ENCODE data around the gene ABHD4. TPM values are rescaled to one million over a fixed set of nuclear protein-coding genes. Genes with fewer than 3 reads are reported as not detected.

The ABHD4 gene
- total and polyA plus RNA-seq, 2 donors (not counting 1 experiment from before 2014, with no cell fraction given): 10.5 to 22.7 TPM

GRCh38 chr14:22607291-22607690, 9.2 kb downstream of the ABHD4 start:
- Histone ChIP-seq H3K4me3 (ENCODE audit: control extremely low read depth in 1 of 5, extremely low read depth in 1 of 5, insufficient read depth in 1 of 5, low read depth in 2 of 5, low read length in 4 of 5) (no peak overlapping the region), H2AFZ (ENCODE audit: insufficient read depth, low read depth, low read length, poor library complexity, severe bottlenecking) (no peak overlapping the region), H3K4me1 (ENCODE audit: control insufficient read depth in 2 of 2, insufficient read depth in 2 of 2, low read length in 2 of 2) (no peaks in the 10 kb centered on the region), H3K27me3 (replicated peaks in 1 of 4; ENCODE audit: control extremely low read depth in 1 of 4, control insufficient read depth in 3 of 4, insufficient read depth in 4 of 4, low read length in 3 of 4) (no peaks in the 10 kb centered on the region), H3K79me2 (ENCODE audit: control insufficient read depth, insufficient read depth, low read length) (no peaks in the 10 kb centered on the region), H3K27ac (ENCODE audit: low read length in 2 of 2) (no peak overlapping the region), H3K9me3 (ENCODE audit: control extremely low read depth in 1 of 3, control insufficient read depth in 2 of 3, insufficient read depth in 1 of 3, low read length in 2 of 3) (no peaks in the 10 kb centered on the region), H3K36me3 (replicated peaks in 1 of 2; ENCODE audit: control extremely low read depth in 1 of 2, control insufficient read depth in 1 of 2, extremely low read depth in 1 of 2, insufficient read depth in 2 of 2, low read length in 1 of 2) (peaks cover 0 to 75% of the 10 kb centered on the region in 2 experiments), H3K4me2 (replicated peaks; ENCODE audit: low read depth, low read length, poor library complexity, severe bottlenecking) (no peak overlapping the region), H3K9ac (ENCODE audit: low read length) (no peak overlapping the region), H4K20me1 (ENCODE audit: control insufficient read depth, insufficient read depth, low read length, poor library complexity, severe bottlenecking) (no peaks in the 10 kb centered on the region)
- ATAC-seq (ENCODE audit: low read depth) (no peak), DNase-seq (no peak)
- Mint-ChIP-seq H3K27ac (no peak overlapping the region), H3K9me3 (ENCODE audit: insufficient read depth) (no peaks in the 10 kb centered on the region), H3K27me3 (no peaks in the 10 kb centered on the region), H3K4me1 (no peaks in the 10 kb centered on the region), H3K4me3 (no peak overlapping the region)
- ChIA-PET CTCF (interaction anchor here (2.1 kb wide), 1 partner anchor 37 kb away, joined by 6 read pairs; no protein-coding TSS in a partner anchor), POLR2A (interaction anchor here (0.5 kb wide), 1 partner anchor 178 kb away, joined by 9 read pairs; no protein-coding TSS in a partner anchor)
- WGBS (ENCODE audit: insufficient coverage): 94% methylated on average over 3 of the region's 3 CpGs
- TF ChIP-seq EZH2 (IDR thresholded peaks at IDR 0.05; ENCODE audit: borderline replicate concordance, insufficient read depth, low read depth, low read length, poor library complexity, severe bottlenecking): no peak
- TF ChIP-seq CTCF (IDR thresholded peaks at IDR 0.05): no peak
- intact Hi-C loops (cut with micrococcal nuclease): no loop called here

DNA sequence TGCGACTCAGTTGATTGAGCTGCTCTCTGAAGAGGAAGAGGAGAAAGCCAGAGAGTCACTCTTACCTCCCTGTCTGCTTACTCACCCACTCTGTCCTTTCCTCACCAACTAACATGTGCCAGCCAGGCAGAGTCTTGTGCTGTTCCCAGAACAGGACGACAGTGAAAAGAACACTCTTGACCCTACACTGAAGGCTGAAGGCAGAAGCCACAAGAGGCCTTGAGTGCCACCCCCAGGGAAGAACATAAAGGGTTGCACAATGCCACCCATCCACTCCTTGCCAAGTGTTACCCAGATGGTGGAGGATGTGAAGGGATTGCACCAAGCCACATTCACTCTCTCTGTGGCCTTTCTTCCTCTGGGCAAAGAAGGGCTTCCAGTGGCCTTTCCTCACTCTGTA, 12.8 kb downstream of the ABHD4 start:
- ATAC-seq (ENCODE audit: low read depth) (no peak), DNase-seq (no peak)
- Histone ChIP-seq H4K20me1 (ENCODE audit: control insufficient read depth, insufficient read depth, low read length, poor library complexity, severe bottlenecking) (no peaks in the 10 kb centered on the region), H3K4me1 (ENCODE audit: control insufficient read depth in 2 of 2, insufficient read depth in 2 of 2, low read length in 2 of 2) (no peaks in the 10 kb centered on the region), H3K4me2 (replicated peaks; ENCODE audit: low read depth, low read length, poor library complexity, severe bottlenecking) (no peak overlapping the region), H3K27ac (ENCODE audit: low read length in 2 of 2) (no peak overlapping the region), H3K79me2 (ENCODE audit: control insufficient read depth, insufficient read depth, low read length) (no peaks in the 10 kb centered on the region), H3K9ac (ENCODE audit: low read length) (no peak overlapping the region), H3K4me3 (ENCODE audit: control extremely low read depth in 1 of 5, extremely low read depth in 1 of 5, insufficient read depth in 1 of 5, low read depth in 2 of 5, low read length in 4 of 5) (no peak overlapping the region), H3K36me3 (replicated peaks in 1 of 2; ENCODE audit: control extremely low read depth in 1 of 2, control insufficient read depth in 1 of 2, extremely low read depth in 1 of 2, insufficient read depth in 2 of 2, low read length in 1 of 2) (peaks cover 0 to 50% of the 10 kb centered on the region in 2 experiments), H2AFZ (ENCODE audit: insufficient read depth, low read depth, low read length, poor library complexity, severe bottlenecking) (no peak overlapping the region), H3K9me3 (ENCODE audit: control extremely low read depth in 1 of 3, control insufficient read depth in 2 of 3, insufficient read depth in 1 of 3, low read length in 2 of 3) (no peaks in the 10 kb centered on the region), H3K27me3 (replicated peaks in 1 of 4; ENCODE audit: control extremely low read depth in 1 of 4, control insufficient read depth in 3 of 4, insufficient read depth in 4 of 4, low read length in 3 of 4) (no peaks in the 10 kb centered on the region)
- H3K4me1 Mint-ChIP-seq: no peaks in the 10 kb centered on the region
- POLR2A ChIA-PET: no interaction called here
- CTCF ChIA-PET: no interaction called here
- H3K9me3 Mint-ChIP-seq (ENCODE audit: insufficient read depth): no peaks in the 10 kb centered on the region
- no peaks in the 10 kb centered on the region for H3K27me3 Mint-ChIP-seq
- no peak for TF ChIP-seq EZH2 (IDR thresholded peaks at IDR 0.05; ENCODE audit: borderline replicate concordance, insufficient read depth, low read depth, low read length, poor library complexity, severe bottlenecking)
- TF ChIP-seq CTCF (IDR thresholded peaks at IDR 0.05): no peak
- intact Hi-C loops (cut with micrococcal nuclease): no loop called here
- no peak overlapping the region for H3K4me3 Mint-ChIP-seq
- 86% methylated on average over 1 of the region's 2 CpGs for WGBS (ENCODE audit: insufficient coverage)
- no peak overlapping the region for H3K27ac Mint-ChIP-seq

Data from B cell (primary cell).